PC-9 (cell line): ENCODE data around the gene MDH1.

Source experiments
- CTCF ChIP-seq: fragments of 200-600 bp; sonication (generic); conservative IDR thresholded peaks from 2 replicates; pipeline ENCODE4 v1.6.1; 2017; ENCODE audit warnings: mixed run types, antibody characterized with exemption, mild to moderate bottlenecking, moderate library complexity
- EZH2 ChIP-seq: fragments of 200-600 bp; sonication (generic); IDR thresholded peaks from 2 replicates; pipeline ENCODE4 v1.8.0; 2017; ENCODE audit warnings: antibody characterized with exemption, low read depth

- TF ChIP-seq CTCF (no peak), EZH2 (no peak)
Measured at GRCh38 chr2:63569740-63570139, 19.0 kb upstream of the MDH1 start.
